HL-60/S4 (cell line): ENCODE data around the gene ZFAND3.

ENCODE experiments used
- in situ Hi-C: fragments of 300-500 bp; cut with MboI; formaldehyde crosslinking; loops from 2 replicates; pipeline ENCODE4 v1.14.3; 2022; ENCODE audit warnings: low sequenced_read_pairs

The ZFAND3 gene

GRCh38 chr6:37965964-37966676 is 146.6 kb downstream of the ZFAND3 start:
- in situ Hi-C loops: no loop called here

- in situ Hi-C loops: no loop called here
Observed at GRCh38 chr6:37966801-37967200, 147.3 kb downstream of the ZFAND3 start.

- in situ Hi-C loops: no loop called here
Observed at GRCh38 chr6:37967651-37968050, 148.1 kb downstream of the ZFAND3 start.

- in situ Hi-C loops: no loop called here
Observed at GRCh38 chr6:37971266-37971665, 151.7 kb downstream of the ZFAND3 start.

GRCh38 chr6:37971711-37972390 is 152.3 kb downstream of the ZFAND3 start:
- in situ Hi-C loops: no loop called here

- in situ Hi-C loops: no loop called here
Observed at GRCh38 chr6:37972994-37973757, 153.6 kb downstream of the ZFAND3 start.

GRCh38 chr6:37974381-37974780 is 154.9 kb downstream of the ZFAND3 start:
- in situ Hi-C loops: no loop called here

- in situ Hi-C loops: no loop called here
Observed at GRCh38 chr6:37974943-37975342, 155.4 kb downstream of the ZFAND3 start.

- in situ Hi-C loops: no loop called here
Observed at GRCh38 chr6:37977715-37978114, 158.2 kb downstream of the ZFAND3 start.

- in situ Hi-C loops: no loop called here
Observed at GRCh38 chr6:37979392-37980221, 160.1 kb downstream of the ZFAND3 start.

GRCh38 chr6:37980222-37980595 is 160.7 kb downstream of the ZFAND3 start:
- in situ Hi-C loops: no loop called here

- in situ Hi-C loops: no loop called here
Observed at GRCh38 chr6:37981626-37982025, 162.1 kb downstream of the ZFAND3 start.

- in situ Hi-C loops: no loop called here
Observed at GRCh38 chr6:37982317-37982716, 162.8 kb downstream of the ZFAND3 start.

- in situ Hi-C loops: no loop called here
Observed at GRCh38 chr6:37983720-37984501, 164.4 kb downstream of the ZFAND3 start.

- in situ Hi-C loops: no loop called here
Observed at GRCh38 chr6:37984578-37984977, 165.1 kb downstream of the ZFAND3 start.

GRCh38 chr6:37985355-37985754 is 165.8 kb downstream of the ZFAND3 start:
- in situ Hi-C loops: no loop called here

GRCh38 chr6:37987018-37987417 is 167.5 kb downstream of the ZFAND3 start:
- in situ Hi-C loops: no loop called here

GRCh38 chr6:37987559-37987958 is 168.0 kb downstream of the ZFAND3 start:
- in situ Hi-C loops: no loop called here

- in situ Hi-C loops: no loop called here
Observed at GRCh38 chr6:37988127-37988526, 168.6 kb downstream of the ZFAND3 start.

- in situ Hi-C loops: no loop called here
Observed at GRCh38 chr6:37988696-37989095, 169.2 kb downstream of the ZFAND3 start.
